ENCODE measurements around the gene CST3.
"Not testable (repeated sequence)": the region's sequence is repeated elsewhere in the genome, so short reads cannot be mapped to it uniquely, and the experiment has no call there.

GRCh38 chr20:23622401-23622800, 15.4 kb downstream of the CST3 start:
- not testable (repeated sequence) for TF ChIP-seq SIN3A (IDR thresholded peaks at IDR 0.05; ENCODE audit: borderline replicate concordance, insufficient read depth, low read depth, low read length); POLR2AphosphoS5 (IDR thresholded peaks at IDR 0.05; ENCODE audit: low read depth, low read length); REST (IDR thresholded peaks at IDR 0.05; ENCODE audit: insufficient read depth in 1 of 2, low read depth in 2 of 2, low read length in 1 of 2); TCF7L2 (IDR thresholded peaks at IDR 0.05; ENCODE audit: low read depth, low read length)
- TF ChIP-seq, protein P1, sequence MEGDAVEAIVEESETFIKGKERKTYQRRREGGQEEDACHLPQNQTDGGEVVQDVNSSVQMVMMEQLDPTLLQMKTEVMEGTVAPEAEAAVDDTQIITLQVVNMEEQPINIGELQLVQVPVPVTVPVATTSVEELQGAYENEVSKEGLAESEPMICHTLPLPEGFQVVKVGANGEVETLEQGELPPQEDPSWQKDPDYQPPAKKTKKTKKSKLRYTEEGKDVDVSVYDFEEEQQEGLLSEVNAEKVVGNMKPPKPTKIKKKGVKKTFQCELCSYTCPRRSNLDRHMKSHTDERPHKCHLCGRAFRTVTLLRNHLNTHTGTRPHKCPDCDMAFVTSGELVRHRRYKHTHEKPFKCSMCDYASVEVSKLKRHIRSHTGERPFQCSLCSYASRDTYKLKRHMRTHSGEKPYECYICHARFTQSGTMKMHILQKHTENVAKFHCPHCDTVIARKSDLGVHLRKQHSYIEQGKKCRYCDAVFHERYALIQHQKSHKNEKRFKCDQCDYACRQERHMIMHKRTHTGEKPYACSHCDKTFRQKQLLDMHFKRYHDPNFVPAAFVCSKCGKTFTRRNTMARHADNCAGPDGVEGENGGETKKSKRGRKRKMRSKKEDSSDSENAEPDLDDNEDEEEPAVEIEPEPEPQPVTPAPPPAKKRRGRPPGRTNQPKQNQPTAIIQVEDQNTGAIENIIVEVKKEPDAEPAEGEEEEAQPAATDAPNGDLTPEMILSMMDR (IDR thresholded peaks at IDR 0.05), result not testable (repeated sequence)
